HG02884 (cell line): ENCODE results near the gene TSPYL4.

Source experiments
- ATAC-seq: cut with Tn5 transposase; IDR thresholded peaks from one replicate; pipeline ENCODE4 v1.9.1; 2021; ENCODE audit warnings: mild to moderate bottlenecking, moderate library complexity; ENCODE audit not compliant: unreplicated experiment

TSPYL4 gene

GRCh38 chr6:116229287-116229913, 24.5 kb downstream of the TSPYL4 start:
- no peak for ATAC-seq

GRCh38 chr6:116223355-116223754, 30.5 kb downstream of the TSPYL4 start:
- no peak for ATAC-seq

- no peak for ATAC-seq
Measured at GRCh38 chr6:116221911-116222310, 32.0 kb downstream of the TSPYL4 start.

GRCh38 chr6:116221067-116221466, 32.8 kb downstream of the TSPYL4 start:
- ATAC-seq = no peak

GRCh38 chr6:116218866-116219265, 35.0 kb downstream of the TSPYL4 start:
- no peak for ATAC-seq

- ATAC-seq = no peak
Measured at GRCh38 chr6:116218172-116218633, 35.7 kb downstream of the TSPYL4 start.

GRCh38 chr6:116217069-116217468, 36.8 kb downstream of the TSPYL4 start:
- ATAC-seq = no peak

- ATAC-seq = no peak
Measured at GRCh38 chr6:116215414-116215813, 38.5 kb downstream of the TSPYL4 start.

GRCh38 chr6:116214681-116215080, 39.2 kb downstream of the TSPYL4 start:
- no peak for ATAC-seq

- no peak for ATAC-seq
Measured at GRCh38 chr6:116210750-116211425, 43.0 kb downstream of the TSPYL4 start.

GRCh38 chr6:116210316-116210715, 43.6 kb downstream of the TSPYL4 start:
- ATAC-seq = no peak

GRCh38 chr6:116208056-116208785, 45.7 kb downstream of the TSPYL4 start:
- no peak for ATAC-seq

GRCh38 chr6:116206231-116206903, 47.5 kb downstream of the TSPYL4 start:
- ATAC-seq = no peak

GRCh38 chr6:116205281-116205680, 48.6 kb downstream of the TSPYL4 start:
- ATAC-seq = no peak

GRCh38 chr6:116201538-116201937, 52.3 kb downstream of the TSPYL4 start:
- ATAC-seq = no peak

- no peak for ATAC-seq
Measured at GRCh38 chr6:116200619-116201249, 53.1 kb downstream of the TSPYL4 start.
